ENCODE data around the gene GPBAR1.

GPBAR1 gene, protein sequence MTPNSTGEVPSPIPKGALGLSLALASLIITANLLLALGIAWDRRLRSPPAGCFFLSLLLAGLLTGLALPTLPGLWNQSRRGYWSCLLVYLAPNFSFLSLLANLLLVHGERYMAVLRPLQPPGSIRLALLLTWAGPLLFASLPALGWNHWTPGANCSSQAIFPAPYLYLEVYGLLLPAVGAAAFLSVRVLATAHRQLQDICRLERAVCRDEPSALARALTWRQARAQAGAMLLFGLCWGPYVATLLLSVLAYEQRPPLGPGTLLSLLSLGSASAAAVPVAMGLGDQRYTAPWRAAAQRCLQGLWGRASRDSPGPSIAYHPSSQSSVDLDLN

DNA sequence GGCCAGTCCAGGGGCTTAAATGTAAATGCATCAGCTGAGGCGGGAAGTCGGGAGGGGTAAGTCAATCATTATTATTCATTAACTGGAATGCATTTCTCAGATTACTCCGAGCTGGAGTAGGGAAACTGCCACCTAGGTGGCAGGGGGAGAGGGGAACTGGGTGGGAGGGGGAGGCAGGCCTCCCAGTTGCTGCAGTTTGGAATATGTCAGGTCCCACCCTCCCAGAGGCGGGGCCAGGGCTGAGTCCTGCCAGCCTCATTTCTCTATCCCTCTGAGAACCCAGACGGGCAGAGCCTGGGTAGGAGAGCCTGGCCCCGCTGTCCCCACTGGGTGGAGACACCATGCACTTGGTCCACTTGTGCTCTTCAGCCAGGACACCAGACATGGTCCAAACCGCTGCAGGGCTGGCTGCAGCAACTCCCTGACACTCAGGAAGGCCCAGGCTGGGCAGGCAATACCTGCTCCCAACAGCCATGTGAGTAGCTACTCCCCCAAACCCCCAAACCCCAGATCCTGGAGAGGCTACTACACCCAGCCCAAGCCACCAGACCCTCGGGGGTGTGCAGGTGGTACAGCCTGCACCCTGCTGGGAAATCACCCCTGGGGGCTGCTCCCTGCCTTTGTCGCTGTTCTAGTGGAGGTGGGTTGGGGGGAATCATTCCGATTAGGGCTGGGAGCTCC lies at the start of gene GPBAR1:
Gene GPBAR1 (plus strand): TSS at position 274 of the 681 bp plus-strand sequence. CDS start 1,710 bp downstream, outside the sequence.
- no peak for DNase-seq (ENCODE audit: extremely low read depth in 1 of 2, low read depth in 1 of 2)

DNA sequence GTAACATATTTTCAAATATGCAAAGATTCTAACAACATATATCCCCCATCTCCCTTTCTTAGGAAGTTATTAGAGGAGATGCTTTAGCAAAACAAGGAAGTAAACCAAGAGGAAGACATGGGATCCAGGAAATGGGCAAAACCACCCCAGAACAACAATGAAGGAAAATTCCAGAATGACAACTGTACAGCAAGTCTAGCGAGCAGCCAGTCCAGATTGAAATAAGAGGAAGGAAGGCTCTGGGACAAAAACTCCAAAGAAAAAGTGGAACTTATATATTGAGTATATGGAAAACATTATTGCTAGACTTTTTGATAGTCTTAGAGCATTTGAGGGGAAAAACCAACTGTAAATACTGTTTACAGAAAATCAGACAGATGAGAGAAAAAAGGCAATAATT lies 46.7 kb upstream of the GPBAR1 start:
- DNase-seq (ENCODE audit: extremely low read depth in 1 of 2, low read depth in 1 of 2): no peak

DNA sequence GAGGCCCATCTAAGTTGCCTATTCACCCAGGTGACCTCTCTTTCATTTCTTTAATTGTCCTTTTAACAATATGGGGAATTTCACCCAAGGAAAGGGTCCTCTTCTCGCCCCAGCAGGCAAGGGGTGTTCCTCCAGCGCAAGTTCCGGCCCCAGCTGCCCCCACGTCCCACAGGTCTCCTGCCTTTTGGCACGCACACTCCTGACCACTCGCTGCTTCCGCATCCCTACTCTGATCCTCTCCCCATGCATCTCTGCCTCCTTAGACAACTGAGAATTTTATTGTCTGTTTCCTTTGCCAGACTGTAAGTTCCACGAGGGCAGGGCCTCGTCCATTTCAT lies 44.5 kb upstream of the GPBAR1 start:
- DNase-seq (ENCODE audit: extremely low read depth in 1 of 2, low read depth in 1 of 2): no peak

DNA sequence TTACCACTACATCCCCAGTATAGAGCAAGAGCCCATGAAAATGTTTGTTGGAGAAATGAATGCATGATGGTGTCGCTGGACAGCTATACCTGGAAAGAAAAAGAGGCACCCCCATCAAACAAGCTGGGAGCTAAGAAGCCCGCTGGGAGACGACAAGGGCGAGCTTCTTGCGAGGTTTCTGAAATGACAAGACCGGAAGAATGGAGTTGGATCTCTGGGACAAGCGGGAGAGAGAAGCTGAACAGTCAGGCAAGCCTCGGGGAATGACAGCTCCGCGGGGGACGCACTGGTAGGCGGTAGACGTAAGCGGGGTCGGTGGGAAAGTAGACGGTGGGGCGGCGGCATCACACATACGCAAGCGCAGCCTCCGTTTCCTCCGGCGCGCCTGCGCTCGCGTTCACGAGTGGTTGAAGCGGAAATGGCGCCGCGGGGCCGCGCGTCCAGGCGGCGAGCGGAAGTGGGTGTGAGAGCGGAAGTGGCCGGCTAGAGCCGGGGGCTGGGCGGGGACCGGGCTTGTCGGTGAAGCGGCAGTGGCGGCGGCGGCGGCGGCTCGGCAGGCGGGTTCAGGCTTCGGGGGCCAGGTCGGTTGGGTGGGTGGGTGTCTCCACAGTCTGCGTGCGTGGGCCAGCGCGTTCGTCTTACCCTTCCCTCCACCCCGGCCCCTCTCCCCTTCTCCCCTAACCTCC lies 44.0 kb upstream of the GPBAR1 start, which contains the start of gene ARPC2:
Gene ARPC2 (plus strand): TSS at position 516 of the 686 bp plus-strand sequence. CDS start 282 bp downstream, outside the sequence.
- peak; percentile 82 to 92 for DNase-seq (ENCODE audit: extremely low read depth in 1 of 2, low read depth in 1 of 2)

DNA sequence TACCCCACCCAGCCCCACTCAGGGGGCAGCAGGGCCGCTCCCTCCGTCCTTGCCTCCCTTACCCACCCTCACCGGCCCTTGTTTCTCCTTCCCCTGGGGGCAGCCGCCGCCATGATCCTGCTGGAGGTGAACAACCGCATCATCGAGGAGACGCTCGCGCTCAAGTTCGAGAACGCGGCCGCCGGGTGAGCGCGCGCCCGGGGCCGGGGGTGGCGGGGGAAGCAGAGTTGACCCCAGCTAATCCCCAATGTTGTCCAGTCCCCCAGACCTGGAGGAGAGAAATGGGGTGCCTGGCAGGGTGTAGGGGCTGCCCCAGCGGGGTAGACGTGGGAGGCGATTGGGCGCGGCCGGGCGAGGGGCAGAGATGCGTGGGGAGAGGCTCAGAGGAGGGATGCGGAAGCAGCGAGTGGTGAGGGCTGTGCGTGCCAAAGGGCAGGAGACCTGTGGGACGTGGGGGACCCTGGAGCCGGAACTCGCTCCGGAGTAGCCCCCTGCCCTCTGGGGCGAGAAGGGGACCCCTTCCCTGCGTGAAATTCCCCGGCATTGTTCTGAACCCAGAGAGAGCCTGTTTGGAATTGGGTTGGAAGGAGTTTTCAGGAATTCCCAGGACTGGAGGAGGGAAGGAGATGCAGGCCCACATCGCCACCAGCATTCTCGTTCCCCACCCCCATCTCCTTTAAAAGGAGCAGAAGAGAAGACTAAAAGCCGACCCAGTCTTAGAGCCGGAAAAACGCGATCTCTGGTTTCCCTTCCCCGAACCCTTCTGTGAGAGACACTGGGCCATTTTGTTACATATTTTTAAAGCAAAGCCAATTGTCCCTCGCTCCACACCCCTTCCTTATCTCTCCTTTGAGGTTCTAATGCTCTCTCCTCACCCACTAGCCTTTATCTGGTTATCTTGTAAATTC lies 43.2 kb upstream of the GPBAR1 start:
- DNase-seq (ENCODE audit: extremely low read depth in 1 of 2, low read depth in 1 of 2): peak; percentile 24 to 48

DNA sequence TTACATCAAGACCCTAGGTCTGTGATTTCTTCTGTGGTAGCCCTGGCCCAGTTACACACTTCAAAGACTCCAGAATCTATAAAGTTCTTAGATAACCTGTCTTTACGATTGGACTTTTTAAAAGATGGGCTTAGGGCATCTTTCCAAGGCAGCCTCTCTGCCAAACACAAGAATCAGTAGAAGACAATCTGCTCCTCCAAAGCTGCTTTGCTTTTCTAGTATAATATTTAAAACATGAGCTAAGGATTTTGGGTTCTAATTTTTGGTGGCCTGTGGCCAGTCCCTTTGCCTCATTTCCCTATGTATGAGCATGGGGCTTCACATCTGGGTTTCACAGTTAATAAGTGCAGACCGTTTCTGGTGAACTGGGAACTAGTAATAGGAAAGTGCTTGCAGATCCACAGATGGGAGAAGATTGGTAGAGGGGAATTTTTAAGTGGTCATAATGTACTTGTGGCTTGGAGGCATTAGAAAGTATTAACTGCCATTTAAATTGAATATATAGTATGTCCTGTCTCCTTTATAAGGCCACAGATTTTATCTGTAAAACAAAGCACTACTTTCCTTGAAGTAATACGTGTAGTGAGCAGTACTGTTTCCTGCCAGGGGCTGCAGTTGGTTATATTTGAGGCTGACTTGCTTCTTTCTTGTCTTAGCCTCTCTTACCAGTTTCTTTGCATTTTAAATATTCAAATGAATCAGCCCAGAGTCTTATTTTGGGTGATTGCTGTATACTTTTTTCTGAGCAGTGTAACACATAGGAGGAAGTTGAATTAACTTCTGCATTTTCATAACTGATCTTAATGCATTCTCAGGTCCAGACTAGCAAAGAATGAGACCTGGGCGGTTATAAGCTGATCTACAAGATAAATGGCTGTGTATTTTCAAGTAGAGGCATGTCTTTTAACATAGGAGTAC lies 42.3 kb upstream of the GPBAR1 start:
- no peak for DNase-seq (ENCODE audit: extremely low read depth in 1 of 2, low read depth in 1 of 2)

DNA sequence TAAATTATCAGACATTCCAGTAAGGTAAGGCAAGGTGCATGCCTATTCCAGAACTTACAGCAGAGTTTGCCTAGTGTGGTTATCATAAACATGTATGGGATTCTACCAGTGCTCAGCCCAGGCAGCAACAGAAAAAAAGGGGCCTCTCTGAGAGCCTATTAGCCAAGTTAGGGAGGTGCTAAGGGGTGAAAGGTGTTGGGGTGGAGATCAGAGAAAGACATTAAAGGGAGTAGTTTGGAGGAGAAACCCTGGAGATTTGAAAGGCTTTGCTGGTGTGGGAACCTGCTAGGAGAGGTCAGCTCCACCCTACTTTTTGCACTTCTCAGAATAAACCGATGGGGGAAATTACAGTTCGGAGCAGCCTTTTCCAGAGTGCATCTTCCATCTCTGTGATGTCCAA lies 40.9 kb upstream of the GPBAR1 start:
- DNase-seq (ENCODE audit: extremely low read depth in 1 of 2, low read depth in 1 of 2): no peak

DNA sequence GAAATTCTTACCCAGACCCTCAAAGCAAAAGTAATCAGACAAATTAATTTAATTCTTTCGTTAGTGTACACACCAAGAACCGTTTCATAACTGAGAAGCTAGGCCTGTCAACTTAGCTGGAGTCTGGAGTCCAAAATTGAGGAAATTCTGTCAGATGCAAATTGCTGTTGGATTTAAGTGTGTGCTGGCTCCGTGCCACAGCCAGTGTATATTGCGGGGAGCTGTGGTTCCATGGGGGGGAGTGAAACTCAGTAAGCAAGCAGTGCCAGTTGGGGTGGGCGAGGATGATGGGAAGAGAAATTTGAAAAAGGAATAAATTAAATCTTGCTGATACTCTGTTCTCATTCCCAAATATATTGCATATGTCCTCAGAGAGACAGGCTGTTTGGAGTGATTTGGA lies 39.8 kb upstream of the GPBAR1 start:
- DNase-seq (ENCODE audit: extremely low read depth in 1 of 2, low read depth in 1 of 2): no peak

DNA sequence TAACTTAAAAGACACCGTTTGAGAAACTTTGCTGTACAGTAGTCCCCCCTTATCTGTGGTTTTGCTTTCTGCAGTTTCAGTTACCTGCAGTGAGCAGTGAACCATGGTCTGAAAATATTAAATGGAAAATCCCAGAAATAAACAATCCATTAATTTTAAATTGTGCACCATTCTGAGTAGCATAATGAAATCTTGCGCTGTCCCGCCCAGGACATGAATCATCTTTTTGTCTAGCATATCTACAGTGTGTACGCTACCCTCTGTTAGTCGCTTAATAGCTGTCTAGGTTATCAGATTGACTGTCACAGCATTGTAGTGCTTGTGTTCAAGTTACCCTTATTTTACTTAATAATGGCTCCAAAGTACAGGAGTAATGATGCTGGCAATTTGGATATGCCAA lies 37.8 kb upstream of the GPBAR1 start:
- no peak for DNase-seq (ENCODE audit: extremely low read depth in 1 of 2, low read depth in 1 of 2)

DNA sequence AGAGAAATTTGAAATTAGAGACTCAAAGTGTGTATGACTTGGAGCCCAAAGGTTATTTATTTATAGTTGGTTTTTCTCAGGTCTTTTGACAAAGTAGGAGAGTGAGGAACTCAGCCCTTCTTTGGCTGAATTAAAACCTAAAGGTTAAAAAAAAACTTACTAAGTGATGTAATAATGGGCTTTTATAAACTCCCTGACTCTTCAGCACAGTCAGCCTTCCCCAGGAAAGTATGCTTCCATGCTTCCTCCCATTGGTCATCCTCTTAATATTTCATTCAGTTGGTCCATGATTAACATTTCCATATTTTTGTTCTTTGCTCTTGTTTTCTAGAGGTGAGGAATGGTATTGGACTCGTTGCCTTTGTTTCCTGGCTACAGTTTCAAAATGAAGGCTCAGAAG lies 36.6 kb upstream of the GPBAR1 start:
- DNase-seq (ENCODE audit: extremely low read depth in 1 of 2, low read depth in 1 of 2): no peak

DNA sequence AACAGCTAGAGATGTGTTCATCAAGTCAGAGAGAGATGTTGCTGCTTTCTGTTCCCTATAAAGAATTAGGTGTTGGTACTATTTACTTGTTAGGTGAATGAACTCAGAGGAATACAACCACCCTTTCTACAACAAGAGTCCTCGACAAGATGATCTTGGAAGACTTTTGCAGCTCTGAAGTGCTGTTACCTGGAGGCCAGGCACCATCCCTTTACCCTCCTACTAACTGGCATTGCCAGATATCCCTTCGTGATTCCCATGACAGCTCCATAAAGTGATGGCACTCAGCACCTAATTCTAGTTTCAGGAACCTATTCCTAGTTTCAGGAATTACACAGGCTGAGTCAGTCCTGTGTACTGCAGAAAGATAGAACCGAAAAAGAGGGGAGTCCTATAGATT lies 33.9 kb upstream of the GPBAR1 start:
- DNase-seq (ENCODE audit: extremely low read depth in 1 of 2, low read depth in 1 of 2): no peak

DNA sequence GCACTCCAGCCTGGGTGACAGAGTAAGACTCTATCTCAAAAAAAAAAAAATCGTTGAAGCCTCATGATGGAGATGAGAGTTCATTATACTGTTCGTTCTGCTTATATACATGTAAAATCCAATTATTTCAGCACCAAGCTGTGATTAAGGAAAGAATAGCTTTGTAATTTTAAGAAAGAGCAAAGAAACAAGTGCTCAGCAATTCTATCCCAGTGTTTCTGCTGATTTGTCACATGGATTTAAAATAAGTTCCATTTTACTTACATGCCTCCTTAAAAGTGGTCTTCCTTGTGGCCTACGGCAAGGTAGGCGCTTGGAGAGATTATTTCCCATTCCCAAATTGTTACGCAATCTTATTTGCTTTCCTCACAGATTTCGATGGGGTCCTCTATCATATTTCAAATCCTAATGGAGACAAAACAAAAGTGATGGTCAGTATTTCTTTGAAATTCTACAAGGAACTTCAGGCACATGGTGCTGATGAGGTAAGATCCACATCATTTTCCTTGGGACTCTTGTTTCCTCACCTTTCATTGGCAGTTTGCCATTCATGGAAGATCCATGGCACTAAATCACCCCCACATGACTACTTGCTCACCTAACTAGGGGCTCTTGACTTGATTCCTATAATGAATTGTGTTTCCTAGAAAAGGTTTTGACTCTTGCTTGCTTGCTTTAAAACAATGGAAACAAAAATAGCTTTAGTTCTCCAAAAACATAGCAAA lies 32.3 kb upstream of the GPBAR1 start:
- DNase-seq (ENCODE audit: extremely low read depth in 1 of 2, low read depth in 1 of 2): no peak

DNA sequence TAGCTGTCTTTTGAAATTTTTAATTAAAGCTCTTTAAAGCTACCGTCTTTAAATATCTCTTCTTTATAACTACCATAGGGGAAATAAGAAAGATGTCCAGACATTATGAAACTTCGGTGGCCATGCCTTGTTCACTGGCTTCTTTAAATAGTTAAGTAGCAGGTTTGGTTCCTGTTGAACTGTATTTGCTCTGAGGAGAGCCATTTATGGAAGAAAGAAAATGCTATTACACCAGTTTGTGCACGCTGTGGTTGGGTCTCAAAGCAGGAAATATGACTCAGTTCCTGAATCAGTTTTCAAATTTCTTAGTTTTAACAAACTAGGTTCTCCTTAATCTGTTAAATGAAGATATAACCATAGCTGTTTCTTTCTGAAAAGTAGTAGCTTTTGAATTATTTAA lies 31.6 kb upstream of the GPBAR1 start:
- peak in 1 of 2 donors; percentile 19 for DNase-seq (ENCODE audit: extremely low read depth in 1 of 2, low read depth in 1 of 2)

DNA sequence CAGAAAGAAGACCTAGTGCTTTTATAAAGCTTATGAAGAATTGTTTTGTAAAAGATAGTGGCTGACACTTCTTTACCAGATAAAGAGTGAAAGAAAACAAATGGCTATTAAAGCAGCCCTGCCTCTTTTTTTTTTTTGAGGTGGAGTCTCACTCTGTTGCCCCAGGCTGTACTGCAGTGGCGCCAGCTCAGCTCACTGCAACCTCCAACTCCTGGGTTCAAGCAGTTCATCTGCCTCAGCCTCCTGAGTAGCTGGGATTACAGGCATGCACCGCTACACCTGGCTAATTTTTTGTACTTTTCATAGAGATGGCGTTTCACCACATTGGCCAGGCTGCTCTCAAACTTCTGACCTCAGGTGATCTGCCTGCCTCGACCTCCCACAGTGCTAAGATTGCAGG lies 31.0 kb upstream of the GPBAR1 start:
- DNase-seq (ENCODE audit: extremely low read depth in 1 of 2, low read depth in 1 of 2): no peak

DNA sequence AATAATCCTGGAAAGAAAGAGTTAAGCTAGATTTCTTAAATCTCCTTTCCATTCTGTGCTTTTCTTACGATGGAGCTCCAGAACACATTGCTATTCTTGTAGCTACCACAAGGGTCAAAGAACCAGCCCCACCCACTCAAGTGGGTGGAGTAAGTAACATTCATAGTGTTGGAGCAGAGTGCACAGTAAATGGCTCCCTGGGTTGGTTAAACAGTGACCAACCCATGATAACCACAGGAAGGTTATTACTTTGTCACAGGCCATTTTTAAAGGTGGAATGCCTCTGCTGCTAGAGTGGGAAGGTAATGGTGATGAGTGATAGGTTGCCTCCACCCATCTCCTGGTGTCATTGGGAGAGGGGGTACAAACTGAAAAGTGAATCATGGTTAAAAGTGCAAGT lies 29.9 kb upstream of the GPBAR1 start:
- DNase-seq (ENCODE audit: extremely low read depth in 1 of 2, low read depth in 1 of 2): no peak

DNA sequence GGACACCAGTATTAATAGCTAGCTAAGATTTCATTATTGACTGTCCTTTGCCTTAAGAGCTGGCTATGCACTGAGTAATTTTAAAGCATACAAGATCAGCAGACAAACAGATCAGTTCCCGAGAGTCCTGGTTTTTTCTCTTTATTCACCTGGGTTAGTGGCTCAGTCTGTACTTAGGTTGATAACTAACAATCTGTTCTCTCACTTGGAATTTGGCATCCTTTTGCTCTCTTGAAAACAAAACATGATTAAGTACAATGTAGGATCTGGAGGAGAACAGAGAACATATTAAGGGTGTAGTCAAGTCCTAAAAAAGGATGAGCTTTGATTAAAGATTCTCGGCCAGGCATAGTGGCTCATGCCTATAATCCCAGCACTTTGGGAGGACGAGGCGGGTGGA lies 27.3 kb upstream of the GPBAR1 start:
- no peak for DNase-seq (ENCODE audit: extremely low read depth in 1 of 2, low read depth in 1 of 2)

DNA sequence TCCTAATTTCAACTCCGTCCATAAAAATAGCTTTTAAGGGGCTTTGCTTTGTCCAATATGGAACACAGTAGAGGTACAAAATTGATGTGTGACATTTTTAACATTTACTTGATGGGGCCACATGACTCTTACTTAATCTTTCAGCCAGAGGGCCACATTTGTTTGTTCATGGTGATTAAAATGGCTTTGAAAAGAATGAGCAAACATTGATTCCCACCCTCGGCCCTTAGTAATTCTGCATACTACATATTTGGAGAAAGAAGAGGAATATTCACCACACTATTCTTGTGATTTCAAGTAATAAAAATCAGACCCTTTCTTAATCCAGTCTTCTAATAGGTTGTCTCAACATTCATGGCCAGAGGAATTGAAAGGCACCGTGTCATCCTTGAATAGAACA lies 26.3 kb upstream of the GPBAR1 start:
- DNase-seq (ENCODE audit: extremely low read depth in 1 of 2, low read depth in 1 of 2): no peak

DNA sequence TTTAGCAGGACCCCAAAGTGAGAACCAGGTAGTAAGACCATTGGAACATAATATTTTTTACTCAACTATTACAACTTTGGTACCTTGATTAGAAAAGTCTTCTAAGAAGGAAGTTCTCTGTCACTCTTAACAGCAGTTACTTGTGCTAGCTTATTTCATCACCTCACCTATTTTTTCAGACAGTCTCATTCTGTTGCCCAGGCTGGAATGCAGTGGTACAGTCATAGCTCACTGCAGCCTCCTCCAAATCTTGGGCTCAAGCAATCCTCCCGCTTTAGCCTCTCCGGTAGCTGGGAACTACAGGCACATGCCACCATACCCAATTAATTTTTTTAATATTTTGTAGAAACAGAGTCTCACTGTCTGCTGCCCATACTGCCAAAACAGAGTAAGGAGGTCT lies 25.8 kb upstream of the GPBAR1 start:
- no peak for DNase-seq (ENCODE audit: extremely low read depth in 1 of 2, low read depth in 1 of 2)

DNA sequence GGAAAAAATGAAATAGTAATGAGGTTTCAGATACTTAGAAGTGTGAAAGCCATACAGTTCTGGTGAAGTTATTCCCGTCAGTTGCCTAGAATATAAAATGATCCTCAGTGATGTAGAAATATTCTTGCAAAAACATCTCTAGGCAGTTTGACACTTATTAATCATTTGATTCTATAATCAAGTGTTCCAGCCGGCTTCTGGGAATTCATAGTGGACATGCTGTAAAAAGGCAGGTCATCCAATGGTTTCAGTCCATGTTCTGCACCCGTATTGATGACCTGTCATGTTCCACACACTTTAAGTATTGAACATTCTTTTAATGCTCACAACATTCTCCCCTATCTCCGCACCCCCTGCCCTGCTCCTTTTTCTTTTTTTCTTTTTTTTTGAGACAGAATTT lies 24.0 kb upstream of the GPBAR1 start:
- no peak for DNase-seq (ENCODE audit: extremely low read depth in 1 of 2, low read depth in 1 of 2)

Data from activated CD8-positive, alpha-beta memory T cell treated with anti-CD3 and anti-CD28 coated beads for 1 hour (primary cell).